ENCODE results near the gene TMEM151A. TPM values are rescaled to one million over a fixed set of nuclear protein-coding genes. Genes with fewer than 3 reads are reported as not detected.

The TMEM151A gene
- total and polyA plus RNA-seq, 7 experiments from 2014 or later: 0.11 to 0.29 TPM; not detected in 5

- POLR2A ChIA-PET: interaction anchor here (1.1 to 3.0 kb wide), 4 partner anchors 11 to 23 kb away, joined by 3 to 25 read pairs (median 5); partner anchors contain the start of gene B4GAT1
- Mint-ChIP-seq H3K9me3 (no peaks in the 10 kb centered on the region), H3K27ac (peak overlapping the region in 1 of 9 donors; percentile 73), H3K4me3 (no peak overlapping the region), H3K27me3 (no peaks in the 10 kb centered on the region), H3K36me3 (peaks cover 0 to 4% (median 0%) of the 10 kb centered on the region in 5 donors), H3K4me1 (peaks cover 17 to 34% (median 28%) of the 10 kb centered on the region in 7 donors)
- Histone ChIP-seq H3K27ac (ENCODE audit: low read depth, low read length) (no peak overlapping the region), H3K4me3 (ENCODE audit: low read length) (no peak overlapping the region), H3K9me3 (ENCODE audit: control insufficient read depth in 2 of 3, low read length in 3 of 3) (no peaks in the 10 kb centered on the region), H3K4me1 (ENCODE audit: control insufficient read depth in 2 of 2, insufficient read depth in 2 of 2, low read length in 2 of 2) (peaks cover 26 to 36% of the 10 kb centered on the region in 2 donors), H3K27me3 (ENCODE audit: control insufficient read depth in 2 of 2, insufficient read depth in 2 of 2, low read length in 2 of 2) (no peaks in the 10 kb centered on the region), H3K36me3 (ENCODE audit: control insufficient read depth in 2 of 3, insufficient read depth in 3 of 3, low read length in 3 of 3) (peaks cover 0 to 16% (median 0%) of the 10 kb centered on the region in 3 experiments)
- intact Hi-C loops (cut with micrococcal nuclease): no loop called here
- CTCF ChIA-PET: interaction anchor here (0.6 to 4.7 kb wide), 3 partner anchors 19 to 105 kb away, joined by 3 to 52 read pairs (median 15); no protein-coding TSS in a partner anchor
- ATAC-seq: no peak
- no peak for DNase-seq
Observed at GRCh38 chr11:66330931-66331330, 39.2 kb downstream of the TMEM151A start.

- Mint-ChIP-seq H3K36me3 (peaks cover 0 to 4% (median 0%) of the 10 kb centered on the region in 5 donors), H3K9me3 (no peaks in the 10 kb centered on the region), H3K4me3 (no peak overlapping the region), H3K27ac (no peak overlapping the region), H3K4me1 (peaks cover 15 to 34% (median 29%) of the 10 kb centered on the region in 7 donors), H3K27me3 (peaks cover 0 to 2% (median 0%) of the 10 kb centered on the region in 5 donors)
- ATAC-seq: no peak
- ChIA-PET POLR2A (interaction anchor here (1.1 to 1.2 kb wide), 3 partner anchors 10 to 19 kb away, joined by 3 to 7 read pairs (median 4); partner anchors contain the start of gene B4GAT1), CTCF (interaction anchor here (0.6 to 4.7 kb wide), 3 partner anchors 20 to 106 kb away, joined by 3 to 52 read pairs (median 15); no protein-coding TSS in a partner anchor)
- Histone ChIP-seq H3K4me1 (ENCODE audit: control insufficient read depth in 2 of 2, insufficient read depth in 2 of 2, low read length in 2 of 2) (peaks cover 30 to 35% of the 10 kb centered on the region in 2 donors), H3K4me3 (ENCODE audit: low read length) (no peak overlapping the region), H3K36me3 (ENCODE audit: control insufficient read depth in 2 of 3, insufficient read depth in 3 of 3, low read length in 3 of 3) (peaks cover 0 to 16% (median 0%) of the 10 kb centered on the region in 3 experiments), H3K27me3 (ENCODE audit: control insufficient read depth in 2 of 2, insufficient read depth in 2 of 2, low read length in 2 of 2) (no peaks in the 10 kb centered on the region), H3K27ac (ENCODE audit: low read depth, low read length) (no peak overlapping the region), H3K9me3 (ENCODE audit: control insufficient read depth in 2 of 3, low read length in 3 of 3) (no peaks in the 10 kb centered on the region)
- DNase-seq: no peak
- intact Hi-C loops (cut with micrococcal nuclease): no loop called here
Observed at GRCh38 chr11:66331542-66332370, 40.1 kb downstream of the TMEM151A start.

DNA sequence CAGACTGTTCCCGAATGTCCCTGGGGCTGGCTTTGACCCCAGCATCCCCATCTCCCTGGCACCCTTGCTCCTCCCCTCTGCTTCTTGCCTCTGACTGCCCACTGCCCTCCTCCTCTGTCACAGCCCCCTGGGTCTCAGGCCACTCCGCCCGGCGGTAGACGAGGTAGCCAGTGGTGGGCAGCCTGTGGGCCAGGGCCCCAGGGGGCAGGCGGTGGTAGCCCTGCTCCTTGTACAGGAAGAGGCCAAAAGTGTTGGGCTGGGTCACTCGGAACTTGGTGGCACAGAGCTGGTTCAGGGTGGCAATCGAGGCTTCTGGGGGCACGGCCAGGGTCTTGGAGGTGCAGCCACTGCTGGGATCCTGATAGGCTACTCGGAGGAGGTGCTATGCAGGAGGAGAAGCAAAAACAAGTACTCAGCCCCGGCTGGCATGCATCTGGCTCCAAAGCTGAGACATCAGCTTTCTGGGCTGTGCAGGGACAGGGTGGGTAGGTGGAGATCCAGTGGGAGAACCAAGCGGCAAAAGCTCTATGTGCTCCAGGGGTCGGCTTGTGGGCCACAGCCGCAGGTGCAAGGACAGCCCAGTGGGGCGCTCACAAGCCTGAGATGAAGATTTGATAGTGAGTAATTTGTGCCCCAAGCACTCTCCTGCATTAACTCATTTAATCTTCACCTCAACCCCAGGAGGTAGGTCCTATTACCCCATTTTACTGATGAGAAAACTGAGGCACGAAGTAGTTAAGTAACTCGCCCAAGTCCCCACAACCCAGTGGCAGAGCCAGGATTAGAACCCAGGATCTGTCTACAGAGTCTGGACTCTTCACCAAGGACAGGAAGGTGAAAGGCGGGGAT, 40.9 kb downstream of the TMEM151A start:
- peaks cover 25 to 29% of the 10 kb centered on the region in 2 donors for H3K4me1 ChIP-seq (ENCODE audit: control insufficient read depth in 2 of 2, insufficient read depth in 2 of 2, low read length in 2 of 2)
- peaks cover 0 to 23% (median 0%) of the 10 kb centered on the region in 3 experiments for H3K36me3 ChIP-seq (ENCODE audit: control insufficient read depth in 2 of 3, insufficient read depth in 3 of 3, low read length in 3 of 3)
- ChIA-PET CTCF (interaction anchor here (2.0 to 4.7 kb wide), 2 partner anchors 21 to 54 kb away, joined by 15 to 52 read pairs; no protein-coding TSS in a partner anchor), POLR2A (interaction anchor here (1.1 to 1.2 kb wide), 2 partner anchors 9 to 20 kb away, joined by 3 to 4 read pairs; no protein-coding TSS in a partner anchor)
- peaks cover 0 to 2% (median 0%) of the 10 kb centered on the region in 5 donors for H3K27me3 Mint-ChIP-seq
- ATAC-seq (no peak), DNase-seq (no peak)
- peaks cover 9 to 28% (median 26%) of the 10 kb centered on the region in 7 donors for H3K4me1 Mint-ChIP-seq
- no peaks in the 10 kb centered on the region for H3K27me3 ChIP-seq (ENCODE audit: control insufficient read depth in 2 of 2, insufficient read depth in 2 of 2, low read length in 2 of 2)
- H3K27ac ChIP-seq (ENCODE audit: low read depth, low read length): no peak overlapping the region
- peaks cover 0 to 4% (median 0%) of the 10 kb centered on the region in 5 donors for H3K36me3 Mint-ChIP-seq
- no peak overlapping the region for H3K4me3 ChIP-seq (ENCODE audit: low read length)
- peak overlapping the region in 1 of 9 donors; percentile 26 for H3K27ac Mint-ChIP-seq
- H3K4me3 Mint-ChIP-seq: peak overlapping the region in 3 of 10 donors; percentile 4 to 79 (median 16)
- no peaks in the 10 kb centered on the region for H3K9me3 ChIP-seq (ENCODE audit: control insufficient read depth in 2 of 3, low read length in 3 of 3)
- H3K9me3 Mint-ChIP-seq: no peaks in the 10 kb centered on the region
- intact Hi-C loops (cut with micrococcal nuclease): no loop called here

DNA sequence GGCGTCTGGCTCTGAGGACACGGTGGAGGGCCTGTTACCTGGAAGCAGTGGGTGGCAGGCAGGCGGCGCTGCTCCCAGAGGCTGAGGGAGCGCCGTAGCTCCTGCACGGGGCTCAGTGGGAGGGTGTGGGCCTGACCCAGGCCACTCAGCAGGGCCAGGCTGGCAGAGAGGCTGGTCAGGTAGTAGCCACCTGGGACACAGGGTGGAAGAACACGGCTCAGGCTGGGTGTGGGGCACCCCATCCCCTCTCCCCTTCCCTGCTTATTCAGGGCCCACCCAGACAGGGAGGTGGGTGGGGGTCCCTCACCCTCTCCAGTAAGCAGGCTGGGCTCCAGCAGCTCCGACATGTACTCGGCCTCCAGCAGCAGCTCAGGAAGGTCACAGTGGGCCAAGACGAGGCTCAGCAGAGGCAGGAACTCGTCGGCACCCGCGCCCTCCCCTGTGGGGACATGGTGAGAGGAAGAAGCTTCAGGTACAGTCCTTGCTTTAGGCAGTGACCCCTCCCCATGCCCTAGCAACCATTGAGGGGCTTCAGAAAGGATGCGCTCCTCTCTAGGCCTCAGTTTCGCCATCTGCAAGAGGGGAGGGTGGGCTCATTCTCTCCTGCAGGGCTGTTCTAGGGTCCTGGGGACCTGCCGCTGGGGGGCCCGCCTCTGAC, 41.7 kb downstream of the TMEM151A start:
- Histone ChIP-seq H3K36me3 (ENCODE audit: control insufficient read depth in 2 of 3, insufficient read depth in 3 of 3, low read length in 3 of 3) (peaks cover 0 to 30% (median 0%) of the 10 kb centered on the region in 3 experiments), H3K27me3 (ENCODE audit: control insufficient read depth in 2 of 2, insufficient read depth in 2 of 2, low read length in 2 of 2) (no peaks in the 10 kb centered on the region), H3K9me3 (ENCODE audit: control insufficient read depth in 2 of 3, low read length in 3 of 3) (no peaks in the 10 kb centered on the region), H3K4me3 (ENCODE audit: low read length) (no peak overlapping the region), H3K27ac (ENCODE audit: low read depth, low read length) (no peak overlapping the region), H3K4me1 (ENCODE audit: control insufficient read depth in 2 of 2, insufficient read depth in 2 of 2, low read length in 2 of 2) (peaks cover 18 to 22% of the 10 kb centered on the region in 2 donors)
- Mint-ChIP-seq H3K27me3 (peaks cover 0 to 2% (median 0%) of the 10 kb centered on the region in 5 donors), H3K4me3 (peak overlapping the region in 2 of 10 donors; percentile 4 to 16), H3K27ac (no peak overlapping the region), H3K36me3 (peaks cover 0 to 4% (median 0%) of the 10 kb centered on the region in 5 donors), H3K4me1 (peaks cover 1 to 21% (median 19%) of the 10 kb centered on the region in 7 donors), H3K9me3 (no peaks in the 10 kb centered on the region)
- ChIA-PET CTCF (interaction anchor here (3.9 kb wide), 1 partner anchor 22 kb away, joined by 26 read pairs; no protein-coding TSS in a partner anchor), POLR2A (interaction anchor here (1.1 kb wide), 1 partner anchor 21 kb away, joined by 4 read pairs; no protein-coding TSS in a partner anchor)
- ATAC-seq: no peak
- intact Hi-C loops (cut with micrococcal nuclease): no loop called here
- DNase-seq: no peak

DNA sequence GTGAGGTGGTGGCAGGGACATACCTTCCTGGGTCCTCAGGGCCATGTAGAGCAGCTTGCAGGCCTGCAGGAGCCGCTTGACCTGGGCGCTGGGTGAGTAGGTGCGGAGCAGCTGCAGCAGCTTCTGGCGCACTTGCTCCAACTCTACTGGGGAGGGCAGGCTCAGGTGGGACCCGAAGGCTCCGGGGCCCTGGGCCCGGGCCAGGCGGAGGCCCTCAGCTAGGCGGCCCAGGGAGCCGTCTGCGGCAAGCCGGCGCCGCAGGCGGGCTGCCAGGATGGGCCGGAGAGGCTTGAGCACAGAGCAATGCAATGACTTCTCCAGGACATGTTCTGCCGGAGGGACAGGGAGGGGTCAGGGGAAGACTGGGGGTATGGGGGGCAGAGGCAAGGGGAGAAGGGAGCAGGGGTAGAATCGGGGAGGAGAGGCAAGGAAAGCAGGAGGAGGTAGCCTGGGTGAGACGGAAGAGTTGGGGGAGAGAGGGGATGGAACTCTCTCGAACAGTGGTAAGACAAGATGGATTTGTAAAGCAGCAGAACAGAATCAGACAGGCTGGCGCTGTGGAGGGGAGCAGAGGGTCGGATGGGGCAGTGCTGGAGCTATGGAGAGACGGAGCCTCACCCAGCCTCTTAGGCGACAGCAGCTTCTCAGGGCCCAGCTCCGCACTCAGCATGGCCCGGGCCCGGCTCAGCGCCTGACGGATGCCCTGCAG, 42.4 kb downstream of the TMEM151A start:
- ChIA-PET CTCF (interaction anchor here (3.9 kb wide), 1 partner anchor 22 kb away, joined by 26 read pairs; no protein-coding TSS in a partner anchor), POLR2A (interaction anchor here (1.6 to 3.1 kb wide), 3 partner anchors 11 to 22 kb away, joined by 4 to 28 read pairs (median 8); partner anchors contain the start of gene BRMS1)
- H3K36me3 Mint-ChIP-seq: peaks cover 0 to 5% (median 0%) of the 10 kb centered on the region in 5 donors
- H3K27me3 Mint-ChIP-seq: peaks cover 0 to 2% (median 0%) of the 10 kb centered on the region in 5 donors
- DNase-seq: no peak
- peak overlapping the region in 1 of 9 donors; percentile 74 for H3K27ac Mint-ChIP-seq
- Histone ChIP-seq H3K36me3 (ENCODE audit: control insufficient read depth in 2 of 3, insufficient read depth in 3 of 3, low read length in 3 of 3) (peaks cover 0 to 37% (median 0%) of the 10 kb centered on the region in 3 experiments), H3K27me3 (ENCODE audit: control insufficient read depth in 2 of 2, insufficient read depth in 2 of 2, low read length in 2 of 2) (no peaks in the 10 kb centered on the region), H3K4me3 (ENCODE audit: low read length) (no peak overlapping the region), H3K4me1 (ENCODE audit: control insufficient read depth in 2 of 2, insufficient read depth in 2 of 2, low read length in 2 of 2) (peaks cover 11 to 15% of the 10 kb centered on the region in 2 donors), H3K27ac (ENCODE audit: low read depth, low read length) (no peak overlapping the region), H3K9me3 (ENCODE audit: control insufficient read depth in 2 of 3, low read length in 3 of 3) (no peaks in the 10 kb centered on the region)
- ATAC-seq: no peak
- intact Hi-C loops (cut with micrococcal nuclease): no loop called here
- peak overlapping the region in 4 of 10 donors; percentile 34 to 74 (median 55) for H3K4me3 Mint-ChIP-seq
- no peaks in the 10 kb centered on the region for H3K9me3 Mint-ChIP-seq
- H3K4me1 Mint-ChIP-seq: peaks cover 0 to 17% (median 12%) of the 10 kb centered on the region in 7 donors
